C4-2B (cell line): ENCODE results near the gene EHHADH.

ENCODE experiments used
- ZFX ChIP-seq: fragments of 450-650 bp; IDR thresholded peaks from 2 replicates; pipeline ENCODE4 v1.6.1; 2017
- TF ChIP-seq, protein P1 (sequence below): fragments of 450-650 bp; conservative IDR thresholded peaks from 2 replicates; pipeline ENCODE4 v1.5.1; 2017; ENCODE audit warnings: mild to moderate bottlenecking

DNA sequence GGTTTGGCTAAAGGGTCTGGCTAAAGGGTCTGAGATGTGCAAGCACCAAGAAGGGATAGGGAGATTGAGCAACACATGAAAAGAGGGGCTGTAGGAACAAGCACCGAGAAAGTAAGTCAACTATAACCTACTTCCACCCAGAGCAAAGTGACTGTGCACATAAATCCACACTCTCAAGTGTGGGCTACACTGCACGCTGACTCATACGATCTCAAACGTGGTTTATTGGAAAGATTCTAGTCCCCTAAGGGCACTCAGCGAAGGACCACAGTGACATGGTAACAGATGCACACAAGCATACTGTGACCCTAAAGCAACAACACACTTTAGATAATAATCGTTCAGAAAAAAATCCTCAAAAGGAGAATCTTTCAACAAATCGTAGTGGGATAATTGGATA is 48.0 kb downstream of the EHHADH start:
- TF ChIP-seq, protein P1, sequence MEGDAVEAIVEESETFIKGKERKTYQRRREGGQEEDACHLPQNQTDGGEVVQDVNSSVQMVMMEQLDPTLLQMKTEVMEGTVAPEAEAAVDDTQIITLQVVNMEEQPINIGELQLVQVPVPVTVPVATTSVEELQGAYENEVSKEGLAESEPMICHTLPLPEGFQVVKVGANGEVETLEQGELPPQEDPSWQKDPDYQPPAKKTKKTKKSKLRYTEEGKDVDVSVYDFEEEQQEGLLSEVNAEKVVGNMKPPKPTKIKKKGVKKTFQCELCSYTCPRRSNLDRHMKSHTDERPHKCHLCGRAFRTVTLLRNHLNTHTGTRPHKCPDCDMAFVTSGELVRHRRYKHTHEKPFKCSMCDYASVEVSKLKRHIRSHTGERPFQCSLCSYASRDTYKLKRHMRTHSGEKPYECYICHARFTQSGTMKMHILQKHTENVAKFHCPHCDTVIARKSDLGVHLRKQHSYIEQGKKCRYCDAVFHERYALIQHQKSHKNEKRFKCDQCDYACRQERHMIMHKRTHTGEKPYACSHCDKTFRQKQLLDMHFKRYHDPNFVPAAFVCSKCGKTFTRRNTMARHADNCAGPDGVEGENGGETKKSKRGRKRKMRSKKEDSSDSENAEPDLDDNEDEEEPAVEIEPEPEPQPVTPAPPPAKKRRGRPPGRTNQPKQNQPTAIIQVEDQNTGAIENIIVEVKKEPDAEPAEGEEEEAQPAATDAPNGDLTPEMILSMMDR = no peak
- TF ChIP-seq ZFX = no peak
